ENCODE data around the gene RHOBTB3.

GRCh38 chr5:95726811-95727763 lies 4.0 kb upstream of the RHOBTB3 start:
- TF ChIP-seq, protein P1, sequence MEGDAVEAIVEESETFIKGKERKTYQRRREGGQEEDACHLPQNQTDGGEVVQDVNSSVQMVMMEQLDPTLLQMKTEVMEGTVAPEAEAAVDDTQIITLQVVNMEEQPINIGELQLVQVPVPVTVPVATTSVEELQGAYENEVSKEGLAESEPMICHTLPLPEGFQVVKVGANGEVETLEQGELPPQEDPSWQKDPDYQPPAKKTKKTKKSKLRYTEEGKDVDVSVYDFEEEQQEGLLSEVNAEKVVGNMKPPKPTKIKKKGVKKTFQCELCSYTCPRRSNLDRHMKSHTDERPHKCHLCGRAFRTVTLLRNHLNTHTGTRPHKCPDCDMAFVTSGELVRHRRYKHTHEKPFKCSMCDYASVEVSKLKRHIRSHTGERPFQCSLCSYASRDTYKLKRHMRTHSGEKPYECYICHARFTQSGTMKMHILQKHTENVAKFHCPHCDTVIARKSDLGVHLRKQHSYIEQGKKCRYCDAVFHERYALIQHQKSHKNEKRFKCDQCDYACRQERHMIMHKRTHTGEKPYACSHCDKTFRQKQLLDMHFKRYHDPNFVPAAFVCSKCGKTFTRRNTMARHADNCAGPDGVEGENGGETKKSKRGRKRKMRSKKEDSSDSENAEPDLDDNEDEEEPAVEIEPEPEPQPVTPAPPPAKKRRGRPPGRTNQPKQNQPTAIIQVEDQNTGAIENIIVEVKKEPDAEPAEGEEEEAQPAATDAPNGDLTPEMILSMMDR (IDR thresholded peaks at IDR 0.05) = no peak
- no peak for TF ChIP-seq POLR2A (IDR thresholded peaks at IDR 0.05)

All from prostate gland (tissue), 2 donors.